ENCODE data around the gene EIF4G1.

GRCh38 chr3:184350618-184351017 lies 36.2 kb downstream of the EIF4G1 start:
- TF ChIP-seq EZH2 (IDR thresholded peaks at IDR 0.05) (no peak), POLR2AphosphoS5 (IDR thresholded peaks at IDR 0.05; ENCODE audit: borderline replicate concordance, low read depth, low read length) (no peak), FOXP2 (optimal IDR thresholded peaks at IDR 0.05; ENCODE audit: control extremely low read depth, extremely low read length, insufficient read depth) (no peak)

All from SK-N-MC (cell line).